LNCAP (cell line): ENCODE data around the gene CDK16.

Experiments
- CTCF ChIP-seq: fragments of 450-650 bp; IDR thresholded peaks from 2 replicates; pipeline ENCODE4 v1.5.1; 2017; ENCODE audit warnings: mild to moderate bottlenecking

The CDK16 gene

GRCh38 chrX:47243351-47243750 is 24.9 kb downstream of the CDK16 start:
- TF ChIP-seq CTCF, result no peak

GRCh38 chrX:47244676-47245075 is 26.2 kb downstream of the CDK16 start:
- TF ChIP-seq CTCF, result no peak

- TF ChIP-seq CTCF, result no peak
Measured at GRCh38 chrX:47245156-47245555, 26.7 kb downstream of the CDK16 start.

- TF ChIP-seq CTCF, result no peak
Measured at GRCh38 chrX:47247206-47247998, 28.9 kb downstream of the CDK16 start.

- no peak for TF ChIP-seq CTCF
Measured at GRCh38 chrX:47247999-47248320, 29.5 kb downstream of the CDK16 start.

- no peak for TF ChIP-seq CTCF
Measured at GRCh38 chrX:47248576-47248975, 30.1 kb downstream of the CDK16 start.

- TF ChIP-seq CTCF, result no peak
Measured at GRCh38 chrX:47250017-47250347, 31.5 kb downstream of the CDK16 start.
